ENCODE measurements around the gene PA2G4.

- TF ChIP-seq CTCF (conservative IDR thresholded peaks at IDR 0.05; ENCODE audit: low read depth, low read length) (peak; percentile 80), MAFK (IDR thresholded peaks at IDR 0.05; ENCODE audit: low read depth, low read length) (no peak)
Measured at GRCh38 chr12:56157201-56158028, 53.1 kb downstream of the PA2G4 start.
